Measurements from ENCODE around the gene PSMD14. TPM values are rescaled to one million over a fixed set of nuclear protein-coding genes. Genes with fewer than 3 reads are reported as not detected.
"Not testable (repeated sequence)": the region's sequence is repeated elsewhere in the genome, so short reads cannot be mapped to it uniquely, and the experiment has no call there.

Gene PSMD14
- total RNA-seq: 101 TPM

GRCh38 chr2:161308178-161308955, at the start of gene PSMD14:
PSMD14 (plus strand) TSS chr2:161308425; CDS start chr2:161318826, 10,401 bp downstream.
- peak; percentile 90 for DNase-seq

GRCh38 chr2:161265874-161266273, 42.4 kb upstream of the PSMD14 start:
- no peak for DNase-seq

- no peak for DNase-seq
Measured at GRCh38 chr2:161269111-161269510, 39.1 kb upstream of the PSMD14 start.

GRCh38 chr2:161273038-161273760, 35.0 kb upstream of the PSMD14 start:
- no peak for DNase-seq

- not testable (repeated sequence) for DNase-seq
Measured at GRCh38 chr2:161278564-161279229, 29.5 kb upstream of the PSMD14 start.

- DNase-seq: not testable (repeated sequence)
Measured at GRCh38 chr2:161279230-161279815, 28.9 kb upstream of the PSMD14 start.

GRCh38 chr2:161280906-161281323, 27.3 kb upstream of the PSMD14 start:
- not testable (repeated sequence) for DNase-seq

- DNase-seq: not testable (repeated sequence)
Measured at GRCh38 chr2:161281615-161282310, 26.5 kb upstream of the PSMD14 start.

- not testable (repeated sequence) for DNase-seq
Measured at GRCh38 chr2:161282311-161282644, 25.9 kb upstream of the PSMD14 start.

- DNase-seq: no peak
Measured at GRCh38 chr2:161283926-161284325, 24.3 kb upstream of the PSMD14 start.

GRCh38 chr2:161303535-161304050, 4.6 kb upstream of the PSMD14 start:
- no peak for DNase-seq

GRCh38 chr2:161306919-161307318, 1.3 kb upstream of the PSMD14 start:
- DNase-seq: no peak

GRCh38 chr2:161307676-161308075, 549 bp upstream of the PSMD14 start:
- DNase-seq: no peak

GRCh38 chr2:161312996-161313395, 4.8 kb downstream of the PSMD14 start:
- DNase-seq: no peak

- no peak for DNase-seq
Measured at GRCh38 chr2:161315380-161315779, 7.2 kb downstream of the PSMD14 start.

GRCh38 chr2:161316701-161317100, 8.5 kb downstream of the PSMD14 start:
- no peak for DNase-seq

- no peak for DNase-seq
Measured at GRCh38 chr2:161321944-161322648, 13.9 kb downstream of the PSMD14 start.

GRCh38 chr2:161324876-161325275, 16.7 kb downstream of the PSMD14 start:
- DNase-seq: no peak

GRCh38 chr2:161327582-161327981, 19.4 kb downstream of the PSMD14 start:
- no peak for DNase-seq

- no peak for DNase-seq
Measured at GRCh38 chr2:161332371-161332967, 24.2 kb downstream of the PSMD14 start.

GRCh38 chr2:161335626-161336025, 27.4 kb downstream of the PSMD14 start:
- no peak for DNase-seq

All from occipital lobe (tissue), 2 donors.